Stimulated activated naive CD8-positive, alpha-beta T cell treated with anti-CD3 and anti-CD28 coated beads, Interleukin-15, Interleukin-2, amounts not matched to agents 100 ng/mL and 50 ng/mL, for 24 hours (primary cell): Measurements from ENCODE around the gene GEMIN7.

Experiments
- H3K27ac Mint-ChIP-seq: one replicate; pipeline ENCODE4 v1.8.0; 2021; ENCODE audit warnings: mild to moderate bottlenecking, mixed read lengths
- H3K27me3 Mint-ChIP-seq: one replicate; pipeline ENCODE4 v1.8.0; 2021; ENCODE audit warnings: mixed read lengths
- H3K36me3 Mint-ChIP-seq: one replicate; pipeline ENCODE4 v1.8.0; 2021; ENCODE audit warnings: low read depth, mixed read lengths
- H3K4me1 Mint-ChIP-seq: one replicate; pipeline ENCODE4 v1.8.0; 2021; ENCODE audit warnings: low read depth, mixed read lengths
- H3K4me3 Mint-ChIP-seq: one replicate; pipeline ENCODE4 v1.8.0; 2021; ENCODE audit warnings: mild to moderate bottlenecking, mixed read lengths
- H3K9me3 Mint-ChIP-seq: one replicate; pipeline ENCODE4 v1.8.0; 2021; ENCODE audit warnings: mixed read lengths

Gene GEMIN7

GRCh38 chr19:45051929-45052579, 27.0 kb upstream of the GEMIN7 start:
- H3K27ac Mint-ChIP-seq = peak overlapping the region; percentile 28
- H3K36me3 Mint-ChIP-seq = peaks cover 26% of the 10 kb centered on the region
- H3K4me3 Mint-ChIP-seq = no peak overlapping the region
- H3K9me3 Mint-ChIP-seq = no peaks in the 10 kb centered on the region
- peaks cover 30% of the 10 kb centered on the region for H3K4me1 Mint-ChIP-seq
- no peaks in the 10 kb centered on the region for H3K27me3 Mint-ChIP-seq

GRCh38 chr19:45056831-45057230, 22.2 kb upstream of the GEMIN7 start:
- Mint-ChIP-seq H3K4me1 (peaks cover 4% of the 10 kb centered on the region), H3K4me3 (no peak overlapping the region), H3K27ac (no peak overlapping the region), H3K36me3 (peaks cover 50% of the 10 kb centered on the region), H3K27me3 (no peaks in the 10 kb centered on the region), H3K9me3 (no peaks in the 10 kb centered on the region)

GRCh38 chr19:45057444-45057843, 21.6 kb upstream of the GEMIN7 start:
- Mint-ChIP-seq H3K36me3 (peaks cover 47% of the 10 kb centered on the region), H3K27ac (no peak overlapping the region), H3K4me3 (no peak overlapping the region)

GRCh38 chr19:45058622-45059159, 20.4 kb upstream of the GEMIN7 start:
- H3K4me3 Mint-ChIP-seq = no peak overlapping the region
- H3K27ac Mint-ChIP-seq = no peak overlapping the region
- H3K27me3 Mint-ChIP-seq = no peaks in the 10 kb centered on the region
- no peaks in the 10 kb centered on the region for H3K9me3 Mint-ChIP-seq
- no peaks in the 10 kb centered on the region for H3K4me1 Mint-ChIP-seq
- H3K36me3 Mint-ChIP-seq = peaks cover 49% of the 10 kb centered on the region

More at GRCh38 chr19:45057444-45057843, 21.6 kb upstream of the GEMIN7 start:
- Mint-ChIP-seq H3K9me3 (no peaks in the 10 kb centered on the region), H3K27me3 (no peaks in the 10 kb centered on the region), H3K4me1 (no peaks in the 10 kb centered on the region)

GRCh38 chr19:45059258-45059965, 19.6 kb upstream of the GEMIN7 start:
- no peaks in the 10 kb centered on the region for H3K9me3 Mint-ChIP-seq
- no peak overlapping the region for H3K27ac Mint-ChIP-seq
- peaks cover 44% of the 10 kb centered on the region for H3K36me3 Mint-ChIP-seq
- H3K4me3 Mint-ChIP-seq = no peak overlapping the region
- H3K27me3 Mint-ChIP-seq = no peaks in the 10 kb centered on the region
- no peaks in the 10 kb centered on the region for H3K4me1 Mint-ChIP-seq

- Mint-ChIP-seq H3K27ac (no peak overlapping the region), H3K27me3 (no peaks in the 10 kb centered on the region), H3K9me3 (no peaks in the 10 kb centered on the region), H3K36me3 (peaks cover 40% of the 10 kb centered on the region), H3K4me1 (no peaks in the 10 kb centered on the region), H3K4me3 (no peak overlapping the region)
Measured at GRCh38 chr19:45061965-45062364, 17.1 kb upstream of the GEMIN7 start.

GRCh38 chr19:45063851-45064801, 14.9 kb upstream of the GEMIN7 start:
- Mint-ChIP-seq H3K4me1 (no peaks in the 10 kb centered on the region), H3K36me3 (peaks cover 29% of the 10 kb centered on the region), H3K27ac (no peak overlapping the region)

GRCh38 chr19:45066921-45067661, 12.0 kb upstream of the GEMIN7 start:
- H3K4me1 Mint-ChIP-seq = no peaks in the 10 kb centered on the region
- no peak overlapping the region for H3K27ac Mint-ChIP-seq
- no peaks in the 10 kb centered on the region for H3K27me3 Mint-ChIP-seq
- peaks cover 19% of the 10 kb centered on the region for H3K36me3 Mint-ChIP-seq
- H3K4me3 Mint-ChIP-seq = no peak overlapping the region
- no peaks in the 10 kb centered on the region for H3K9me3 Mint-ChIP-seq

More at GRCh38 chr19:45063851-45064801, 14.9 kb upstream of the GEMIN7 start:
- Mint-ChIP-seq H3K9me3 (no peaks in the 10 kb centered on the region), H3K27me3 (no peaks in the 10 kb centered on the region), H3K4me3 (no peak overlapping the region)

GRCh38 chr19:45068041-45068440, 11.0 kb upstream of the GEMIN7 start:
- Mint-ChIP-seq H3K36me3 (peaks cover 15% of the 10 kb centered on the region), H3K27ac (no peak overlapping the region), H3K4me3 (no peak overlapping the region), H3K27me3 (no peaks in the 10 kb centered on the region), H3K4me1 (no peaks in the 10 kb centered on the region), H3K9me3 (no peaks in the 10 kb centered on the region)

GRCh38 chr19:45069056-45069455, 10.0 kb upstream of the GEMIN7 start:
- Mint-ChIP-seq H3K9me3 (no peaks in the 10 kb centered on the region), H3K4me3 (no peak overlapping the region), H3K4me1 (no peaks in the 10 kb centered on the region), H3K27ac (no peak overlapping the region), H3K36me3 (peaks cover 15% of the 10 kb centered on the region), H3K27me3 (no peaks in the 10 kb centered on the region)

- Mint-ChIP-seq H3K36me3 (peaks cover 15% of the 10 kb centered on the region), H3K4me1 (peaks cover 7% of the 10 kb centered on the region), H3K4me3 (no peak overlapping the region), H3K9me3 (no peaks in the 10 kb centered on the region), H3K27ac (no peak overlapping the region), H3K27me3 (no peaks in the 10 kb centered on the region)
Measured at GRCh38 chr19:45070214-45070613, 8.8 kb upstream of the GEMIN7 start.

GRCh38 chr19:45070861-45071544, 8.1 kb upstream of the GEMIN7 start:
- no peak overlapping the region for H3K27ac Mint-ChIP-seq
- peaks cover 7% of the 10 kb centered on the region for H3K4me1 Mint-ChIP-seq
- no peak overlapping the region for H3K4me3 Mint-ChIP-seq
- no peaks in the 10 kb centered on the region for H3K9me3 Mint-ChIP-seq
- no peaks in the 10 kb centered on the region for H3K27me3 Mint-ChIP-seq
- peaks cover 11% of the 10 kb centered on the region for H3K36me3 Mint-ChIP-seq

- H3K9me3 Mint-ChIP-seq = no peaks in the 10 kb centered on the region
- no peak overlapping the region for H3K27ac Mint-ChIP-seq
- H3K27me3 Mint-ChIP-seq = no peaks in the 10 kb centered on the region
- H3K4me1 Mint-ChIP-seq = peaks cover 9% of the 10 kb centered on the region
- no peak overlapping the region for H3K4me3 Mint-ChIP-seq
- peaks cover 11% of the 10 kb centered on the region for H3K36me3 Mint-ChIP-seq
Measured at GRCh38 chr19:45071545-45071938, 7.5 kb upstream of the GEMIN7 start.
